ENCODE measurements around the gene ABCA7. TPM values are rescaled to one million over a fixed set of nuclear protein-coding genes. Genes with fewer than 3 reads are reported as not detected.

The ABCA7 gene
- total and polyA plus RNA-seq, 2 experiments from 2014 or later = 17.8 to 26.8 TPM

GRCh38 chr19:1046836-1047695 is 7.2 kb downstream of the ABCA7 start:
- Histone ChIP-seq H4K20me1 (ENCODE audit: insufficient read depth, poor library complexity, severe bottlenecking) (no peaks in the 10 kb centered on the region), H3K36me3 (replicated peaks; ENCODE audit: insufficient read depth, low read depth) (no peaks in the 10 kb centered on the region), H3K27ac (no peak overlapping the region), H3K79me2 (no peaks in the 10 kb centered on the region), H2AFZ (no peak overlapping the region), H3K27me3 (no peaks in the 10 kb centered on the region), H3K9me2 (replicated peaks; ENCODE audit: insufficient read depth) (no peaks in the 10 kb centered on the region), H3K4me3 (no peak overlapping the region), H3K9me3 (ENCODE audit: low read depth) (no peaks in the 10 kb centered on the region), H3K4me1 (ENCODE audit: insufficient read depth) (no peaks in the 10 kb centered on the region), H3K4me2 (no peak overlapping the region)
- 99% methylated on average over 67 of the region's 77 CpGs for WGBS (ENCODE audit: low lambda C conversion rate, missing lambda C conversion rate)
- TF ChIP-seq EZH2phosphoT487 (IDR thresholded peaks at IDR 0.05; ENCODE audit: low read depth, severe bottlenecking, unreplicated experiment) = no peak
- no peak for TF ChIP-seq EZH2 (IDR thresholded peaks at IDR 0.05; ENCODE audit: borderline replicate concordance)
- TF ChIP-seq CTCF (IDR thresholded peaks at IDR 0.05; ENCODE audit: poor library complexity) = no peak
- no peak for DNase-seq (ENCODE audit: low spot score)

GRCh38 chr19:1047696-1048147 is 7.8 kb downstream of the ABCA7 start:
- TF ChIP-seq EZH2 (IDR thresholded peaks at IDR 0.05; ENCODE audit: borderline replicate concordance) (no peak), CTCF (IDR thresholded peaks at IDR 0.05; ENCODE audit: poor library complexity) (no peak), EZH2phosphoT487 (IDR thresholded peaks at IDR 0.05; ENCODE audit: low read depth, severe bottlenecking, unreplicated experiment) (no peak)
- H4K20me1 ChIP-seq (ENCODE audit: insufficient read depth, poor library complexity, severe bottlenecking) = no peaks in the 10 kb centered on the region
- H3K27ac ChIP-seq = no peak overlapping the region
- no peaks in the 10 kb centered on the region for H3K79me2 ChIP-seq
- 86% methylated on average over 9 of the region's 20 CpGs for WGBS (ENCODE audit: low lambda C conversion rate, missing lambda C conversion rate)
- H3K36me3 ChIP-seq (replicated peaks; ENCODE audit: insufficient read depth, low read depth) = no peaks in the 10 kb centered on the region
- H3K4me3 ChIP-seq = no peak overlapping the region
- H2AFZ ChIP-seq = no peak overlapping the region
- no peak overlapping the region for H3K4me2 ChIP-seq
- H3K9me3 ChIP-seq (ENCODE audit: low read depth) = no peaks in the 10 kb centered on the region
- H3K9me2 ChIP-seq (replicated peaks; ENCODE audit: insufficient read depth) = no peaks in the 10 kb centered on the region
- H3K27me3 ChIP-seq = no peaks in the 10 kb centered on the region
- no peaks in the 10 kb centered on the region for H3K4me1 ChIP-seq (ENCODE audit: insufficient read depth)
- no peak for DNase-seq (ENCODE audit: low spot score)

- H3K36me3 ChIP-seq (replicated peaks; ENCODE audit: insufficient read depth, low read depth) = no peaks in the 10 kb centered on the region
- no peak for DNase-seq (ENCODE audit: low spot score)
- WGBS (ENCODE audit: low lambda C conversion rate, missing lambda C conversion rate) = 93% methylated on average over 11 of the region's 17 CpGs
- H3K4me1 ChIP-seq (ENCODE audit: insufficient read depth) = no peaks in the 10 kb centered on the region
- H3K4me3 ChIP-seq = no peak overlapping the region
- no peak for TF ChIP-seq EZH2 (IDR thresholded peaks at IDR 0.05; ENCODE audit: borderline replicate concordance)
- no peak for TF ChIP-seq EZH2phosphoT487 (IDR thresholded peaks at IDR 0.05; ENCODE audit: low read depth, severe bottlenecking, unreplicated experiment)
- TF ChIP-seq CTCF (IDR thresholded peaks at IDR 0.05; ENCODE audit: poor library complexity) = no peak
- H3K27ac ChIP-seq = no peak overlapping the region
- H3K79me2 ChIP-seq = no peaks in the 10 kb centered on the region
- H2AFZ ChIP-seq = no peak overlapping the region
- no peaks in the 10 kb centered on the region for H3K9me3 ChIP-seq (ENCODE audit: low read depth)
- no peak overlapping the region for H3K4me2 ChIP-seq
- H3K9me2 ChIP-seq (replicated peaks; ENCODE audit: insufficient read depth) = no peaks in the 10 kb centered on the region
- H4K20me1 ChIP-seq (ENCODE audit: insufficient read depth, poor library complexity, severe bottlenecking) = no peaks in the 10 kb centered on the region
- H3K27me3 ChIP-seq = no peaks in the 10 kb centered on the region
These were observed 9.2 kb downstream of the ABCA7 start for GRCh38 chr19:1049106-1049505.

Measured in hepatocyte (in vitro differentiated cells).